K562 (cell line): Measurements from ENCODE around the gene KMT5C. TPM values are rescaled to one million over a fixed set of nuclear protein-coding genes. Genes with fewer than 3 reads are reported as not detected.

Experiments
- NR2C2 ChIP-seq, 2 experiments: fragments of 200-800 bp in 1 of 2; sonication (Bioruptor generic) in 1 of 2; sonication (generic) in 1 of 2; formaldehyde crosslinking in 1 of 2; IDR thresholded peaks; 2 replicates each; pipeline versions ENCODE4 v1.6.1 to v1.8.0; 2016 to 2022; ENCODE audit warnings: mild to moderate bottlenecking in 1 of 2, missing compliant biosample characterization in 1 of 2, missing genetic modification characterization in 1 of 2, missing genetic modification reagents in 1 of 2
- SPI1 ChIP-seq: IDR thresholded peaks from 2 replicates; pipeline ENCODE4 v1.6.1; 2011; ENCODE audit warnings: low read depth, low read length, control low read depth, borderline replicate concordance
- polyA plus RNA-seq, 8 experiments: library from polyadenylated mRNA; depleted of rRNA in 4 of 8; stranded (reverse) in 5 of 8; unstranded in 3 of 8; fragments of >200 nt; fragmentation: Nextera tagmentation in 2 of 8; fragmentation: Illumina TruSeq in 1 of 8; extraction: Ambion mirVana in 2 of 8; extraction: Trizol in 1 of 8; gene quantifications; 2 replicates each; pipeline versions ENCODE4 v1.2.1 to v1.2.3, GENCODE V29; 2011 to 2014; ENCODE audit warnings: inconsistent platforms in 1 of 8, missing spikeins in 1 of 8
- total RNA-seq, 7 experiments: library from RNA; depleted of rRNA in 6 of 7; stranded (reverse); fragments of >200 nt in 6 of 7; fragmentation: Illumina TruSeq in 2 of 7; extraction: Trizol in 2 of 7; gene quantifications; 2 replicates each; pipeline versions ENCODE4 v1.2.1 to v1.2.3, GENCODE V29; 2011 to 2021; ENCODE audit warnings: low replicate concordance in 1 of 7
- TF ChIP-seq, protein P1 (sequence below): fragments of 450-650 bp; IDR thresholded peaks from 2 replicates; pipeline ENCODE4 v1.6.1; 2017; ENCODE audit warnings: antibody characterized with exemption, mild to moderate bottlenecking
- TF ChIP-seq, protein P2 (sequence below), 3 experiments: fragments of 200-800 bp in 1 of 3; fragments of 250-450 bp in 1 of 3; fragments of 450-650 bp in 1 of 3; sonication (Bioruptor Pico) in 1 of 3; sonication (Bioruptor generic) in 1 of 3; formaldehyde crosslinking in 1 of 3; IDR thresholded peaks; 2 replicates each; pipeline versions ENCODE4 v1.6.1 to v1.8.0; 2016 to 2022; ENCODE audit warnings: mild to moderate bottlenecking in 2 of 3, missing genetic modification characterization in 2 of 3, missing compliant biosample characterization in 1 of 3, moderate library complexity in 1 of 3
- TF ChIP-seq, protein P3 (sequence below), 2 experiments: fragments of 150-350 bp in 1 of 2; IDR thresholded peaks; 2 replicates each; pipeline ENCODE4 v1.6.1; 2012 to 2016; ENCODE audit warnings: low read depth in 2 of 2, low read length in 2 of 2, mild to moderate bottlenecking in 1 of 2, moderate library complexity in 1 of 2
- TF ChIP-seq, protein P4 (sequence below), 2 experiments: fragments of 200-800 bp in 1 of 2; sonication (Bioruptor generic) in 1 of 2; sonication (generic) in 1 of 2; formaldehyde crosslinking in 1 of 2; IDR thresholded peaks in 1 of 2; conservative IDR thresholded peaks in 1 of 2; 2 replicates each; pipeline versions ENCODE4 v1.5.0 to v1.6.1; 2016 to 2020; ENCODE audit warnings: missing compliant biosample characterization in 1 of 2, missing genetic modification characterization in 1 of 2, missing genetic modification reagents in 1 of 2
- TF ChIP-seq, protein P5 (sequence below): fragments of 250-450 bp; sonication (Bioruptor Pico); IDR thresholded peaks from 2 replicates; pipeline ENCODE4 v1.9.0; 2021; ENCODE audit warnings: mild to moderate bottlenecking, inconsistent platforms

The KMT5C gene
- total and polyA plus RNA-seq, 9 of the 15 experiments (the other 6 are each of a cell fraction or from before 2014, with no cell fraction given) = 0.15 to 53.5 (median 16.6) TPM

DNA sequence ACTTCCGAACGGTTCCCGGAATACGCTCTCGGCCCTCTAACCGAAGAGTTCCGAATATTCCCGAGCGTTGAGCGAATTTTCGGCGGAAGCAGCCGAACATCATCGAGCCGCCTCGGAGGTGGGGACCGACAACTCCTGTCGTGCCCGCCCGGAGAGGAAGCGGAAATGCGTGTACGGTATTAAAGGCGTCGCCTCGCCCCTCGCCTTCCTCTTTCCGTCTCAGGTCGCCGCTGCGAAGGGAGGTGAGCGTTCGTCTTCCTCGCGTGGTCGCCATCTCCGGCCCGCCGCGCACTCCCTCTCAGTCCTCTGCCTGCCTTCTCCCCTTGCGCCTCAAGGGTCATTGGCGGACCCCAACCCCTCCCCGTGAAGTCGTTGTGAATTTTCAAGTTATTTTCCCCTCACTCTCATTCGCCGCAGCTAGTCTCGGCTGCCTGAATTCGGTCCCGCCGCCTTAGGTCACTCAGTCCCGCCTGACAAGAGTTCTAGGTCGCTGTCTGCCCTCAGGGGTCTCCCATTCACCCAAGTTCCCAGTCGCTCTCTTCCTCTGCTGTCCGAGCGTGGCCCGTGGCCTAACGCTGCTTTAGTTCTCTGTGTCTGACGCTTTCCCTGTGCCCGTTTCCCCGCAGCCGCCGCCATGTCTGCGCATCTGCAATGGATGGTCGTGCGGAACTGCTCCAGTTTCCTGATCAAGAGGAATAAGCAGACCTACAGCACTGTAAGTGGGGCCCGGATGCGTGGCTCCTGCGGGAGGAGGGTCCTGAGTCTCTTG is 46.2 kb downstream of the KMT5C start, which contains the start of gene RPL28 (continued):
- TF ChIP-seq, protein P1, sequence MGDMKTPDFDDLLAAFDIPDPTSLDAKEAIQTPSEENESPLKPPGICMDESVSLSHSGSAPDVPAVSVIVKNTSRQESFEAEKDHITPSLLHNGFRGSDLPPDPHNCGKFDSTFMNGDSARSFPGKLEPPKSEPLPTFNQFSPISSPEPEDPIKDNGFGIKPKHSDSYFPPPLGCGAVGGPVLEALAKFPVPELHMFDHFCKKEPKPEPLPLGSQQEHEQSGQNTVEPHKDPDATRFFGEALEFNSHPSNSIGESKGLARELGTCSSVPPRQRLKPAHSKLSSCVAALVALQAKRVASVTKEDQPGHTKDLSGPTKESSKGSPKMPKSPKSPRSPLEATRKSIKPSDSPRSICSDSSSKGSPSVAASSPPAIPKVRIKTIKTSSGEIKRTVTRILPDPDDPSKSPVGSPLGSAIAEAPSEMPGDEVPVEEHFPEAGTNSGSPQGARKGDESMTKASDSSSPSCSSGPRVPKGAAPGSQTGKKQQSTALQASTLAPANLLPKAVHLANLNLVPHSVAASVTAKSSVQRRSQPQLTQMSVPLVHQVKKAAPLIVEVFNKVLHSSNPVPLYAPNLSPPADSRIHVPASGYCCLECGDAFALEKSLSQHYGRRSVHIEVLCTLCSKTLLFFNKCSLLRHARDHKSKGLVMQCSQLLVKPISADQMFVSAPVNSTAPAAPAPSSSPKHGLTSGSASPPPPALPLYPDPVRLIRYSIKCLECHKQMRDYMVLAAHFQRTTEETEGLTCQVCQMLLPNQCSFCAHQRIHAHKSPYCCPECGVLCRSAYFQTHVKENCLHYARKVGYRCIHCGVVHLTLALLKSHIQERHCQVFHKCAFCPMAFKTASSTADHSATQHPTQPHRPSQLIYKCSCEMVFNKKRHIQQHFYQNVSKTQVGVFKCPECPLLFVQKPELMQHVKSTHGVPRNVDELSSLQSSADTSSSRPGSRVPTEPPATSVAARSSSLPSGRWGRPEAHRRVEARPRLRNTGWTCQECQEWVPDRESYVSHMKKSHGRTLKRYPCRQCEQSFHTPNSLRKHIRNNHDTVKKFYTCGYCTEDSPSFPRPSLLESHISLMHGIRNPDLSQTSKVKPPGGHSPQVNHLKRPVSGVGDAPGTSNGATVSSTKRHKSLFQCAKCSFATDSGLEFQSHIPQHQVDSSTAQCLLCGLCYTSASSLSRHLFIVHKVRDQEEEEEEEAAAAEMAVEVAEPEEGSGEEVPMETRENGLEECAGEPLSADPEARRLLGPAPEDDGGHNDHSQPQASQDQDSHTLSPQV = no peak
- TF ChIP-seq, protein P2, sequence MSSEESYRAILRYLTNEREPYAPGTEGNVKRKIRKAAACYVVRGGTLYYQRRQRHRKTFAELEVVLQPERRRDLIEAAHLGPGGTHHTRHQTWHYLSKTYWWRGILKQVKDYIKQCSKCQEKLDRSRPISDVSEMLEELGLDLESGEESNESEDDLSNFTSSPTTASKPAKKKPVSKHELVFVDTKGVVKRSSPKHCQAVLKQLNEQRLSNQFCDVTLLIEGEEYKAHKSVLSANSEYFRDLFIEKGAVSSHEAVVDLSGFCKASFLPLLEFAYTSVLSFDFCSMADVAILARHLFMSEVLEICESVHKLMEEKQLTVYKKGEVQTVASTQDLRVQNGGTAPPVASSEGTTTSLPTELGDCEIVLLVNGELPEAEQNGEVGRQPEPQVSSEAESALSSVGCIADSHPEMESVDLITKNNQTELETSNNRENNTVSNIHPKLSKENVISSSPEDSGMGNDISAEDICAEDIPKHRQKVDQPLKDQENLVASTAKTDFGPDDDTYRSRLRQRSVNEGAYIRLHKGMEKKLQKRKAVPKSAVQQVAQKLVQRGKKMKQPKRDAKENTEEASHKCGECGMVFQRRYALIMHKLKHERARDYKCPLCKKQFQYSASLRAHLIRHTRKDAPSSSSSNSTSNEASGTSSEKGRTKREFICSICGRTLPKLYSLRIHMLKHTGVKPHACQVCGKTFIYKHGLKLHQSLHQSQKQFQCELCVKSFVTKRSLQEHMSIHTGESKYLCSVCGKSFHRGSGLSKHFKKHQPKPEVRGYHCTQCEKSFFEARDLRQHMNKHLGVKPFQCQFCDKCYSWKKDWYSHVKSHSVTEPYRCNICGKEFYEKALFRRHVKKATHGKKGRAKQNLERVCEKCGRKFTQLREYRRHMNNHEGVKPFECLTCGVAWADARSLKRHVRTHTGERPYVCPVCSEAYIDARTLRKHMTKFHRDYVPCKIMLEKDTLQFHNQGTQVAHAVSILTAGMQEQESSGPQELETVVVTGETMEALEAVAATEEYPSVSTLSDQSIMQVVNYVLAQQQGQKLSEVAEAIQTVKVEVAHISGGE (CRISPR knock-in tag; IDR thresholded peaks at IDR 0.05) = peak in 1 of 3 experiments; percentile 81; a peak in 2 of 6 replicates
- TF ChIP-seq, protein P3, sequence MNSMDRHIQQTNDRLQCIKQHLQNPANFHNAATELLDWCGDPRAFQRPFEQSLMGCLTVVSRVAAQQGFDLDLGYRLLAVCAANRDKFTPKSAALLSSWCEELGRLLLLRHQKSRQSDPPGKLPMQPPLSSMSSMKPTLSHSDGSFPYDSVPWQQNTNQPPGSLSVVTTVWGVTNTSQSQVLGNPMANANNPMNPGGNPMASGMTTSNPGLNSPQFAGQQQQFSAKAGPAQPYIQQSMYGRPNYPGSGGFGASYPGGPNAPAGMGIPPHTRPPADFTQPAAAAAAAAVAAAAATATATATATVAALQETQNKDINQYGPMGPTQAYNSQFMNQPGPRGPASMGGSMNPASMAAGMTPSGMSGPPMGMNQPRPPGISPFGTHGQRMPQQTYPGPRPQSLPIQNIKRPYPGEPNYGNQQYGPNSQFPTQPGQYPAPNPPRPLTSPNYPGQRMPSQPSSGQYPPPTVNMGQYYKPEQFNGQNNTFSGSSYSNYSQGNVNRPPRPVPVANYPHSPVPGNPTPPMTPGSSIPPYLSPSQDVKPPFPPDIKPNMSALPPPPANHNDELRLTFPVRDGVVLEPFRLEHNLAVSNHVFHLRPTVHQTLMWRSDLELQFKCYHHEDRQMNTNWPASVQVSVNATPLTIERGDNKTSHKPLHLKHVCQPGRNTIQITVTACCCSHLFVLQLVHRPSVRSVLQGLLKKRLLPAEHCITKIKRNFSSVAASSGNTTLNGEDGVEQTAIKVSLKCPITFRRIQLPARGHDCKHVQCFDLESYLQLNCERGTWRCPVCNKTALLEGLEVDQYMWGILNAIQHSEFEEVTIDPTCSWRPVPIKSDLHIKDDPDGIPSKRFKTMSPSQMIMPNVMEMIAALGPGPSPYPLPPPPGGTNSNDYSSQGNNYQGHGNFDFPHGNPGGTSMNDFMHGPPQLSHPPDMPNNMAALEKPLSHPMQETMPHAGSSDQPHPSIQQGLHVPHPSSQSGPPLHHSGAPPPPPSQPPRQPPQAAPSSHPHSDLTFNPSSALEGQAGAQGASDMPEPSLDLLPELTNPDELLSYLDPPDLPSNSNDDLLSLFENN (IDR thresholded peaks at IDR 0.05; ENCODE audit: low read depth in 2 of 2, low read length in 2 of 2) = peak in 1 of 2 experiments; percentile 75; a peak in 2 of 4 replicates
- TF ChIP-seq, protein P4, sequence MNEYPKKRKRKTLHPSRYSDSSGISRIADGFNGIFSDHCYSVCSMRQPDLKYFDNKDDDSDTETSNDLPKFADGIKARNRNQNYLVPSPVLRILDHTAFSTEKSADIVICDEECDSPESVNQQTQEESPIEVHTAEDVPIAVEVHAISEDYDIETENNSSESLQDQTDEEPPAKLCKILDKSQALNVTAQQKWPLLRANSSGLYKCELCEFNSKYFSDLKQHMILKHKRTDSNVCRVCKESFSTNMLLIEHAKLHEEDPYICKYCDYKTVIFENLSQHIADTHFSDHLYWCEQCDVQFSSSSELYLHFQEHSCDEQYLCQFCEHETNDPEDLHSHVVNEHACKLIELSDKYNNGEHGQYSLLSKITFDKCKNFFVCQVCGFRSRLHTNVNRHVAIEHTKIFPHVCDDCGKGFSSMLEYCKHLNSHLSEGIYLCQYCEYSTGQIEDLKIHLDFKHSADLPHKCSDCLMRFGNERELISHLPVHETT (CRISPR knock-in tag; conservative IDR thresholded peaks at IDR 0.05 in 1 of 2, IDR thresholded peaks at IDR 0.05 in 1 of 2) = peak in 1 of 2 experiments; percentile 56; a peak in 1 of 4 replicates
- TF ChIP-seq SPI1 (peak; percentile 96), NR2C2 (CRISPR knock-in tag; IDR thresholded peaks at IDR 0.05) (peak; percentile 39; the same call in 1 of the 2 replicates), NR2C2 (tag; IDR thresholded peaks at IDR 0.05) (peak; percentile 21; the same call in 1 of the 2 replicates)
- TF ChIP-seq, protein P5, sequence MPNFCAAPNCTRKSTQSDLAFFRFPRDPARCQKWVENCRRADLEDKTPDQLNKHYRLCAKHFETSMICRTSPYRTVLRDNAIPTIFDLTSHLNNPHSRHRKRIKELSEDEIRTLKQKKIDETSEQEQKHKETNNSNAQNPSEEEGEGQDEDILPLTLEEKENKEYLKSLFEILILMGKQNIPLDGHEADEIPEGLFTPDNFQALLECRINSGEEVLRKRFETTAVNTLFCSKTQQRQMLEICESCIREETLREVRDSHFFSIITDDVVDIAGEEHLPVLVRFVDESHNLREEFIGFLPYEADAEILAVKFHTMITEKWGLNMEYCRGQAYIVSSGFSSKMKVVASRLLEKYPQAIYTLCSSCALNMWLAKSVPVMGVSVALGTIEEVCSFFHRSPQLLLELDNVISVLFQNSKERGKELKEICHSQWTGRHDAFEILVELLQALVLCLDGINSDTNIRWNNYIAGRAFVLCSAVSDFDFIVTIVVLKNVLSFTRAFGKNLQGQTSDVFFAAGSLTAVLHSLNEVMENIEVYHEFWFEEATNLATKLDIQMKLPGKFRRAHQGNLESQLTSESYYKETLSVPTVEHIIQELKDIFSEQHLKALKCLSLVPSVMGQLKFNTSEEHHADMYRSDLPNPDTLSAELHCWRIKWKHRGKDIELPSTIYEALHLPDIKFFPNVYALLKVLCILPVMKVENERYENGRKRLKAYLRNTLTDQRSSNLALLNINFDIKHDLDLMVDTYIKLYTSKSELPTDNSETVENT (CRISPR knock-in tag) = peak; percentile 80; the same call in 1 of the 2 replicates
